Measurements from ENCODE around the gene MED13L.

The MED13L gene

GRCh38 chr12:115926037-115926670 is 351.3 kb downstream of the MED13L start:
- in situ Hi-C loops (cut with MboI; ENCODE audit: low sequenced_read_pairs): no loop called here

- in situ Hi-C loops (cut with MboI; ENCODE audit: low sequenced_read_pairs): loop anchor here (25.0 kb wide), 1 partner anchor 1937 kb away; no protein-coding TSS in a partner anchor
Measured at GRCh38 chr12:115923851-115924250, 353.6 kb downstream of the MED13L start.

GRCh38 chr12:115922952-115923564 is 354.4 kb downstream of the MED13L start:
- in situ Hi-C loops (cut with MboI; ENCODE audit: low sequenced_read_pairs): loop anchor here (25.0 kb wide), 1 partner anchor 1936 kb away; no protein-coding TSS in a partner anchor

GRCh38 chr12:115920395-115921183 is 356.9 kb downstream of the MED13L start:
- in situ Hi-C loops (cut with MboI; ENCODE audit: low sequenced_read_pairs): loop anchor here (25.0 kb wide), 1 partner anchor 1933 kb away; no protein-coding TSS in a partner anchor

GRCh38 chr12:115918763-115919162 is 358.7 kb downstream of the MED13L start:
- in situ Hi-C loops (cut with MboI; ENCODE audit: low sequenced_read_pairs): loop anchor here (25.0 kb wide), 1 partner anchor 1931 kb away; no protein-coding TSS in a partner anchor

GRCh38 chr12:115916910-115917668 is 360.4 kb downstream of the MED13L start:
- in situ Hi-C loops (cut with MboI; ENCODE audit: low sequenced_read_pairs): loop anchor here (25.0 kb wide), 1 partner anchor 1930 kb away; no protein-coding TSS in a partner anchor

GRCh38 chr12:115914122-115914521 is 363.4 kb downstream of the MED13L start:
- in situ Hi-C loops (cut with MboI; ENCODE audit: low sequenced_read_pairs): loop anchor here (25.0 kb wide), 1 partner anchor 1927 kb away; no protein-coding TSS in a partner anchor

GRCh38 chr12:115912440-115912839 is 365.1 kb downstream of the MED13L start:
- in situ Hi-C loops (cut with MboI; ENCODE audit: low sequenced_read_pairs): loop anchor here (25.0 kb wide), 1 partner anchor 1925 kb away; no protein-coding TSS in a partner anchor

GRCh38 chr12:115911360-115911759 is 366.1 kb downstream of the MED13L start:
- in situ Hi-C loops (cut with MboI; ENCODE audit: low sequenced_read_pairs): loop anchor here (25.0 kb wide), 1 partner anchor 1924 kb away; no protein-coding TSS in a partner anchor

GRCh38 chr12:115910057-115910456 is 367.4 kb downstream of the MED13L start:
- in situ Hi-C loops (cut with MboI; ENCODE audit: low sequenced_read_pairs): loop anchor here (25.0 kb wide), 1 partner anchor 1923 kb away; no protein-coding TSS in a partner anchor

Measured in HL-60/S4 treated with retinoic acid at 250 ng/mL for 4 days and 3 days (cell line).